Germinal center (tissue), 1 donor: ENCODE measurements around the gene ERG.

Experiments
- DNase-seq: peaks from one replicate; pipeline ENCODE4 v3.0.0; 2012; ENCODE audit warnings: mixed read lengths, low spot score

The ERG gene

DNA sequence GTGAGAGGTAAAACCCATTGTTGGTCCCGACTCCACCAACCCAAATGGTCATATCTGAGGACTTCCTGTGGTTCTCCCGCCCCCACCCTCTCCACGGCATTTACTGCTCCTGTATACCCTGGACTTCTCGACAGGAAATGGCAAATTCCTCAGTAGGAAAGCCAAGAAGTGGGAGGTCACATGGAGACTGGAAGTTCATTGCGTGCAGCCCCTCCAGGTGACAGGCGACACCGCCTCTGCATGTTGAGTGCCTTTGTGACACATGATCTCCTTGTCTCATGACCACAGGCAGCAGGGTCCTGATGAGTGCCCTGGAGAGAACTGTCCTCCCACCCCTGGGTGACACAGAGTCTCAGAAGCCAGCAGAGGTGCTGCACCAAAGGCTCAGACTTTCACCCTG is 24.2 kb downstream of the ERG start:
- DNase-seq: no peak

DNA sequence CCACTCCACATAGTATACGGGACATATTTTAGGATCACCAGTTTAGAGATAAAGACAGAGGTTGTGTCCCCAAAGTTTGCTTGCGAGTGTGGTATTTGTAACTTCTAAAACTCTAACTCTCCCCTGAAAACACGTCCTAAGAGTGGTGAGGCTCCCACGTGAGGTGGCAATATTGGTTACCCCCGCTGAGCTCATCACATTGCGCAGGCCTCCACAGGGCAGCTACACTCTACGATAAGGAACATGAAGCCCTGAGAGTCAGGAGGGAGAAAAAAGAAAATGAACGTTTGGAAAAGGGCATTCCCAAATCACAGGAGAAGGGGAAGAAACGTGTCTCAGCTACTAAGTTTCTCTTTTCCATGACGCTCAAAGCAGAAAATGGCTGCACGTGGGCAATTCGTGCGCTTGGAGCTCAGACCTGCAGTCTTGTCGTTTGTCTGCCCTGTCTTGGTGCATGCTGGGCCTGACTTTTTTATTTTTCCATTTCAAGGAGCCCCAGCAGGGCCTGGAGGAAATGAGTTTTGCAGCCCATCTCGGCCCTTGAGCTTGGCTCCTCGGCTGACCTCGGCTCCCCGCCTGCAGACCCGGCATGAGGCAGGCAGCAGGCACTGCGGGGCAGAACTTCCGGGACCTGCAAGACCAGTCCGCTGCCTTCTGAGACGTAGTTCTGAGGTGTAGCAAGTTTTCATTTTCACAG is 25.7 kb downstream of the ERG start:
- DNase-seq: no peak

DNA sequence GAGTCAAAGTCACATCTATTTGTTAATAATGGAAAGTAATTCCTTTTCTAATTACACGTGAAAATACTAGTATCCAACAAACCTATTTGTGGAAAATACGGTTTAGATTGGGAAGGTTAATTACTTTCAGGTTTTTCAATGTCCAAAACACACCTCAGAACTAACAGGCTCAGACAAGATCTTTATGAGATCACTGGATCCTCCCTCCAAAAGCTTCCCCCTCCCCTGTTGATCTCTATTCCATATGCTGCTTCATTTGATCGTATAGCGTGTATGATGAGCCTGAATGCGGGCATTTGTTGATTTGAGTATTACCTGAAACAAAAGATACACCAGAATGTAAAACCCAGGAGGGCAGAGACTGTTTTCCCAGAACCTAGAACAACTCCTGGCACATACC is 26.5 kb downstream of the ERG start:
- DNase-seq: no peak

DNA sequence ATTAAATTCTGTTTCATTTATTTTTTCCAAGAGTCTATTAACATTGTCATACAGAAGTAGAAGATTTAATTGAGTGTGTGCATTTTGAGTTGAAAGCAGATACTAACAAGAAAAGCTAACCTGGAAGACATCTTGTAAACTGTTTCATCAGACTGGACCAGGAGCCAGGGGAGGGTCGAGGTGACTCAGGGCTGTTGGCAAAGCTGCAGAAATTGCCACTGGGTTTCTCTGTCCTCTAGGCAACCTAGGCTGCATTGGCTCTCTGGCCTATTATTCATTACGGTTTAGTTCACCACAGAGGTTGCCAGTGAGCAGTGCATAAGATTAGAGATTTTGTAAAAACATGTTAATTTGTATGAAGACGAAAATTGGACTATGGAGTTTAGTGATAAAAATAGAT is 27.5 kb downstream of the ERG start:
- no peak for DNase-seq

DNA sequence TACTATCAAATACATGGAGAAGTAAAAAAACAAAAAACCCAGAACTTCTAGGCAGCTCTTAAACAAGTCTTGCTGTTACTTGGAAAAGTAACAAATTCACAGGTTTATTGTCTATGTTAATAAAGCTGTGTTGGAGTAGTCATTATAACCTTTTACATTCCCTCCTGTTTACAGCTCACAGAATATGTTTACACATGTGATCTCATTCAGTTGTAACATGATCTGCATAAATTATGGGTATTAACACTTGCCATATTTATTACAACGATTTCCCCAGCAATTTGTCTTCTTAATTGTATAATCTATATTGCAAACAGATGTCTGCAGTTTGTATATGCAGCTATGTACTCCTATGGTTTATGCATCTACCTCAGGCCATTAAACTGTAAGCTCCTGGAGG is 28.6 kb downstream of the ERG start:
- DNase-seq: no peak

DNA sequence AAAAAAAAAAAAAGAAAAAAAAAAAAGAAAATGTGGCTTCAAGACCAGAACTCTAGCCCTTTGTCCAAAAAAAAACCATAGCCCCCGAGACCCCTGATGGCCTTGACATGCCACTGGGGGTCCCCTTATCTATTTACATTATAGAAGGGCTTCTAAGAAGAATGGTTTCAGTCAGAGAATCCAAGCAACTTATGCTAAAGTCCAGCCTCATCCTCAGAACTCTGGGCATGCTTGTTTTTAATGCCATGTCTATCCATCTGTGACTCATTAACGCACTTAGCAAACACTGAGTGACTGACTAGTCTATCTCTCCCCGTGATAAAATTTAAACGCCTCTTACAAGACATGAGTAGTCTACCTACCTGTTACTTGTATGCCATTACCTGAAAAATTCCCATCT is 29.3 kb downstream of the ERG start:
- DNase-seq: no peak

DNA sequence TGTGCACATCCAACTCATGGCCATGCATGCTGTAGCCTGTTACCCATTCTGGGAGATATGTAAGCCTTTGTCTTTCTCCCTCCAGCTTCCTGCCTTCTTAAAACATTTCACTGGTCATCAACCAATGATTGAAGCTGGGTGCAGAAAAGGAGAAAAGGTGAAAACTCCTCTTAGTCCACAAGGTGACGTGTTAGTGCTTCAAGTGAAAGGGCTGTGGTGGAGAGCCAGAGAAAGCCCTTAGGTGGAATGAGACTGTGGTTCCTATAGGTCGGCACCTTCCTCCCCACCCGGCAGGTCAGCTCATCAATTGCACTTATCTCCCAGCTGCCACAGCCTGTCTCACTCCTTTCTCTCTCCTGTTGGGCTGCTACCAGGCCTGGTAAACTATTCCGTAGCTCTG is 30.4 kb downstream of the ERG start:
- DNase-seq: no peak

DNA sequence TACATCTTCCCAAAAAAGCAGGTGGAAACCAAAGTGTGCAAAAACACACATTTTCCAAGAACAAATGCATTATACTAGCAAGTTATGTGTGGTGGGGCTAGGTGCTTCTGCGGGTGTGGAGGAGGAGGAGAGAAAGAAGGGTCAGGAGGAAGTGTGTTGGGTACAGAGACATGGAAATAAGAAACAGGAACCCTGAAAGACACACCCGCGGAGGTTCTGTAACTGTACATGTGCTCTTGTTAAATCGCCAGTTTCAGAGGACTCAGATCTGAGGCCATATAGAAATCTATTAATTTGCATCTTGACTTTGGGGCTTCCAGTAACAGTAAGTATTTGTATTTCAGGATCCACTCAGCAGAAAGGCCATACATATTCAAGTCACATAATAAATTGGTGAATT is 30.9 kb downstream of the ERG start:
- DNase-seq: no peak

DNA sequence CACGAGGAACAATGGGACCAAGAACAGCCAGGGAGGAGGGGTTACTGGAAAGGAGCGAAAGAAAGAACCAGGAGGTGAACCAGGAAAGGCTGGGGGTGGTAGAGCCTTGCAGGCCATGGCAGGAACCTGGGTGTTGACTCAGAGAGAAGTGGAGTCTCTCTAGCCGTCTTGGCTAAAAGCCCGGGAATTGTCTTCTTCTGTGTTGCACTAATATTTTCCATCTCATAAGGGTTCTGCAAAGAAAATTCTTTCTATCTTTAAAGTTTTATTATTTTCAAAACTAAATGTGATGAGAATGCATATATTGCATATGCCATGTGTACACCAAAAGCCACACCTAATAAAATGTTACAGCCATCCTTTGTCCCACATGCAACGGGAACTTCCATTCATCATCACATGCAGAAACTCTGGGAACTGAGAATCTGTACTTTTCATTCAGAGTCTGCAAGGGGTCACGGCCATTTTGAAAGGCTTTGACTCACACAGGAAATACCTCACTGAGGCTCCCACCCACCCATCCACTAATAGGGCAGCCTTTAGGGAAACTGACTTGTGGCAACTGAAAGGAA is 38.0 kb downstream of the ERG start:
- no peak for DNase-seq

DNA sequence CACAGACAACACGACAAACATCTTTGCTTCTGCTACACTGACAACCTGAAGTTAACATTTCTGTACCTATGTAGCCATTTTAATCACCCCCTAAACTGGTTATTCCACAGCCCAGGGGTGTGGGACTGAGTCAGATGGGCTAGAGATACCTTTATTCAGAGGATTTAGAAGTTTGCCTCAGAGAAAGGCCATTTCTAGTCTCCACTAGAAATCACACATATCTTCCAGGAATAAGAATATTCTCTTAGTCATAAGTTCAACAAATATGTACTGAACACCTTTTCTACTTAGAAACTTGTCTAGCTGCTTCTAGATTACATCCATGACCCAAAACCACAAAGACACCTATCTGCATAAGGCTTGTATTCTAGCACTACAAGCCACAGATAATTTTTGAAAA is 38.8 kb downstream of the ERG start:
- DNase-seq: no peak

DNA sequence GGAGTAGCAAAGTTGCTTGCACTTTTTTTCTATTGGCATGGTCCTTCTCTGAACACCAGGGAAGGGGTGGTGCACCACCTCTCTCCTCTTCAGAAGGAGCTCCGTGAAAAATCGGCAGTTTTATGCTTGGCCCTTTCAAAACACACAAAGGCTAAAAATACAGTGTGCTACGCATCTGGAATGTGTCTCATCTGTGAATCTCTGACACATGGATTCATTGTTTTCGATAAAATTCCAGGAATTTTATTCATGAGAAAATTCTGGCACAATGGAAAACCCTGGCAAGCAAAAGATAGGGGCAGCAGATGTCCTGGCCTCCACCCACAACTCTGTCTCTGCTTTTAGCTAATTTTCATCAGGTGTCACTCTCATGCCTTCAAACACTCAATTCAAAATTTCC is 42.9 kb downstream of the ERG start:
- DNase-seq: no peak

DNA sequence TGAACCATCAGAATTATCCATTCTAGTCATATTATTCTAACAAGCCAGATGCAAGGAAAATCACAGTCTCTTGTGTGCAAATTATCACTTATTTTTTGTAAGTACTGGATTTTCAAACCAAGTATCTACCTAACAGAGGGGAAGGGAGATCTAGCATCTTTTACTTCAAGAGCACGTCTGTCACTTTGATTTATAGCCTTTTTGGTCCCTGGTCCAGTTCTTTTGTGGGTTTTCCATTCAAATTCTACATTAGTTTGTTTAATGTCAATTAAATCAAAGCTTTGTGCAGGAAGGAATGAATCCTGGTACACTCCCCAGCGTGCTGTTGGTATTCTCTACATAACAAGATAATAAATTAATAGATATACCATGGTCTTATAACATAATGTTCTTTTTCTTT is 43.6 kb downstream of the ERG start:
- no peak for DNase-seq

DNA sequence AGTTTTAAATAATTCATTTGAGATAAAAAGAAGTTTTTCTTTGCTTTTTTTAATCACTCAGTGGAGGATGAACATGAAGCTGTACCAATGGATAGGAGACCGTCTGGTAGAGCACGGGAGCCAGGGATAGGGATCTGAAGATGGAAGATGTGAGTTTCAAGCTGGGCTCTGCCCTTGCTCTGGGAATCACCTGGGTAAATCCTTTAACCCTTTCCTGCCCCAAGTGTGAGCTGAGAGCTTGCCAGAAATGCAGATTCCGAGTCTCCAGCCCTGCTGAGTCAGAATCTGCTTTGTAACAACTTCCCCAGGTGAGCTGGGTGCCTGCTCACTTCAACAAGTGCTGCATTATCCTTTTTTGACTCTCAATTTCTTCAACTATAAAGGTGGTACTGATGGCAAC is 44.1 kb downstream of the ERG start:
- no peak for DNase-seq

DNA sequence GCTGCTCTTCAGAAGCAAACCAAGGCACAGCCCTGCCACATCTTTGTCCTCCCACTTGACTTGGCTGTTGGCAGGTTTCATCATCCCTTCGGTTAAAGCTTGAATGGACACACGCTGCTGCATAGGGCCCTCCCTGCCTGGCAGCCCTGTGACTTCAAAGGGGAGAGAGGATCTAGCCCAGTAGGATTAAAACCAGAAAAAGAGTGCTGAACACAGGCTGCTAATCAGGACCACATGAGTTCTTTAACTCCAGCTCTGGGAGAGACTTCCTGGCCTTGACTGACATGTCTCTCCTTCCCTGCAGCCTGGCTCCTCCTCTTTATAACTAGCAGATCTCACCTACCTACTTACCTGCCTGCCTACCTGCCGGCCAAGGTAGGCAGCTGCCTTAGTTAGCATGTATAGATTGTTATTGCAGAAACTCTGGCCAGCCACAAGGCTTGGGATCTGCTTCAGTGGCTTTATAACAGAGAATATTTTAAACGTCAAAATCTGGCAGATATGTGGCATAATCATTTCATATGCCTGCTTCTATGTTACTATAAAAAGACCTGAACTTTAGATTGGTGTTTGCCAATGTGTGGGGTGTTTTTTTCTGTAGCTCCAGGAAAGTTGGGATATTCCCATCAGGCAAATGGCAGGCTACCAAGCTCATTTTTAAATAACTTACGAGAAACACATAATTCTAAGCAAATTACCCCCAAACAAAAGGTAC is 49.4 kb downstream of the ERG start:
- DNase-seq: no peak

DNA sequence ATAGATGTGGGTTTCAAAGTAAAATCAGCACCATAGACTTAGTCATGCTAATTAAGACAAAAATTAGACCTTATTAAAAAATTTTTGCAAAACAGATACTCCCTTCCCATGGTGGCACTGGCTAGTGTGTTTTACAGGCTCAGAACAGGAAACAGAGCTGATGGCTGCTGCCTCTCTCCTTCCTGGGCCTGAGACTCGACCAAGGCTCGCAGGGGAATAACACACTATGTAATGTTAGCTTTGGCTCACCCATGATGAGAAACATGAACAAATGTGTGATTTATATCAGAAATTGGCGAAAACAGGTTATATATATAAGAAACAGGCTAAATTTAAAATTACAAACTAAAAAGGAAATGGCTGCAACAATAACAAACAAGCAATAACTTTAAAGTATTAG is 50.7 kb downstream of the ERG start:
- DNase-seq: no peak

DNA sequence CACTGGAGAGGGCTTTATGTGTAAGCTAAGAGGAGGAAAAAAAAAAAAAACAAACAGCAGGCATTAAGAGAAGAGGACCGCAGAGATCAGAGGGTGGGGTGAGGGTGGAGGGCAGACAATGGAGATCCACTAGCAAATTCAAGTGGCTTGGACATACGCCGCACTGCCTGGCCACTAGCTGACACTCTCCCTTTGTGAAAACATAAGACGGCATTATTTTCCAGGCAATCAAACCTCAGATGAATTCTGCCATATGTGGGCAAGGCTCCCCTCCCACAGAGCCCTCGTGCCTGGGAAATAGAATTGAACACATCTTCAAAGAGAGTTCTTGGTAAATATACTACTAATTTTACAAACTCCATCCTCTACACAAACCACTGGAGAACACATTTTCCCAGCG is 53.6 kb downstream of the ERG start:
- DNase-seq: no peak

DNA sequence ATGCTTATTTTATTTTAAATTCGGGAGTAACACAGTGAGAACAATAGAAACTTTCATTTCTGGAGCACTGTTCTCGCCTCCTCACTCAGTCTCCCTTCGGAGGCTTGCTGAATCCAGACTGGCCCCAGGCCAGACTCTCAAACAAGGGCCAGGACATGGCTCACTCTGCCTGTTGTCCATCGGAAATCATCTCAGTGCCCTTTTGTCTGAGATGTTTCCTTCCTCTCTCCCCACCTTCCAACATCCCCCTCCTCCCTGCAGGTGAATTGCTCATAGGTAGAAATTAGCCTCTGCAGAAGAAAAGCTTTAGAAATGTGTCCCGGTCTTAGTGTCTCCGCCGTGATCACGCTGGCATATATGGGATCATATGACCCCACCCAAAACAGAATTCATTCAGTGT is 55.2 kb downstream of the ERG start:
- no peak for DNase-seq

DNA sequence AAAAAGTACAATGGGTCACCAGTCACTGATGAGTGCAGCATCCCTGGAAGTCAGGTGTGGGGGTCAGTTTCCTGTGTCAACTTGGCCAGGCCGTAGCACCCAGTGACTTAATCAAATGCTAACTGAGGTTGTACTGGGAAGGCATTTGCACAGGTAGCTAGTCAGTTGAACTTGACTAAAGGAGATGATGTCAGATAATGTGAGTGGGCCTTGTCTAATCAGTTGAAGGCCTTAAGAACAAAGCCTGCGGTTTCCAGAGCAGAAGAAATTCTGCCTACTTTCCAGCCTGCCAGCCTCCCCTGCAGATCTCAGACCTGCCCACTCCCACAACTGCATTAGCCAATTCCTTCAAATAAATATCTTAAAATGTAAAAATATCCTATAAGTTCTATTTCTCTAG is 57.1 kb downstream of the ERG start:
- DNase-seq: no peak

DNA sequence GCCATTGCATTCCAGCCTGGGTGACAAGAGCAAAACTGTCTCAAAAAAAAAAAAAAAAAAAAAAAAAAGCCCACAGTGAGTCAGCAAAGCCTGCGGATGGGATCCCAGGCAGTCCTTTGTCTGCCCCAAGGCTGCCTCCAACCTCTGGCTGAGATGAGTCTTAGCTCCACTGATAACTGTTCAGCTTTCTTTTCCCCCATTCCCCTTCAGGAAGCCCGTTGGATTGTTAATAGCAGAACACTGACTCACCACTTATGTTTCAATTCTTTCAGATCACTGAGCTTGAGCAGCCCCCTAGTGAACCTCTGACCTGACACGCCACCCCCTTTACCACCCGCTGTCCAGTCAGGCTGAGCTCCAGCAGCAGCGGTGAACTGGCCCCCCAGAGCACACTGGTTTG is 57.5 kb downstream of the ERG start:
- no peak for DNase-seq

DNA sequence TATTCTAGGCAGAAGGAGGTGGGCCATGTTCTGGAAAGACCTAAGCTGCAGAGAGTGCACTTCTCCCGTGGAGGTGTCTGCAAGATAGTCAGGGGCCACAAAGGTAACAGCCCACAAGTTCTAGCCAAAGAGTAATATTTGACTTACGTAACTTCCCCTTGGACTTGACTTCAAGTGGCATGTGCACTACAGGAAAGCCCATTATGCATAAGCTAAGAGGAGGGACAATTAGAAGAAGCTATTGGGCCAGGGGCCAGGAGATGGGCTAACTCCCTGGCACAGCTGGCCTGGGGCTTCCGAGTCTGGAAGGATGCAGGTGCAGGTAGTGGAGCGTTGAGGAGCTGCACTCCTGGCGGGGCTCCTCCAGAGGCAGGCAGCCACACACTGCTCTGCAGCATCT is 58.3 kb downstream of the ERG start:
- no peak for DNase-seq

DNA sequence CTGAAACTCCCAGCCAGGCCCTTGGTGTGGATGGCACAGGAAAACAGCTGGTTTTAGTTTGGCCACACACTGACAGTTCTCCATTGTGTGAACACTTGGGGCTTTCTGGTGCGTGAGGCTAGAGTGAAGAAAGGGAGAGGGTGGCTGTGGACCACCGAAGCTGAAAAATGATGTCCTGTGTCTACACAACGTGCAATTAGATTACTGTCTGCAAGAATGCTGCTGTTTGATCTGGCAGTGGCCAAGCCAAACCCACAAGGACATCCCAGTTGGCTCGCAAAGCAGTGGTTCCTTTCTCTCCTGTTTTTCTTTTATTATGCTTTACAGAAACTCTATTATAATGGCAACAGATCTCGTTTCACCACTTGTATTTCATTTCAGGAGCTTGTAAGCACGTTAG is 58.9 kb downstream of the ERG start:
- no peak for DNase-seq

DNA sequence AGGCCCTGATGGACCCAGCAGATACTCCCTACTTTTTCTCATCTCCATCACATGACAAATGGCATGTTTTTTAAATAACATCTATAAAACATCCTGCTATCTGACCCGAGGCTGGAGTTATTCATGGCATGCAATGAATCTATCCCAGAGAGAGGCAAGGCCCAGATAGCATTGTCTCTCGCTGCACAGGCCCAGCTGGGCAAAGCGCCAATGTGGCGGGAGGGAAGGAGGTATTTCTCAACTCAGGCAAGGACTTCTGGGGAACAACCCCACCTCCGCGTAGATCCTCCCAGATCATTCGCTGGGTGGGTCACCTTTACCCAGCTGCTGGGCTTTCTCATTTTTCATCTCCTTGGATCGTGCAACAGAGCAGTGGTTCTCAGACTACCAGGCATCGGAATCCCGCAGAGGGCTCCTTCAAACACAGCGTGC is 59.8 kb downstream of the ERG start:
- no peak for DNase-seq

DNA sequence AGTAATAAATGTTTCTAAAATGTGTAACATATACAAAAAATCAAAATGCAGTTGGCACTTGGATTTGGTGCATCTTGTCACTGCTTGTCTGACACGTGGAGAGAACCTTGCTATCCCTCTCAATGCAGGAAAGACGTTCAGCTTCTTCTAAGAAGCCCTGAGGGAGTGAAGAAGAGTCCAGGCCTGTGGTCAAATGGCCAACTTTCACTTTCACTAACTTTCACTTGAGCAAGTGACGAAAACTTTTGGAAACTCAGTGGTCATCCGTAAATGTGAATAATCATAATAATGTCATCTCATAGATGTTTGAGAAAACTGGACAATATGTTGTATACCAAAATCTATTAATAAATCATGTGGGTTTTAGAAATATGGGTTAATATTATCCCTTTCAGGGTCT is 61.9 kb downstream of the ERG start:
- no peak for DNase-seq
